ENCODE measurements around the gene NACC1. TPM values are rescaled to one million over a fixed set of nuclear protein-coding genes. Genes with fewer than 3 reads are reported as not detected.
A peak's percentile ranks its signal among the peaks of the same experiment; 100 is the strongest.
"Not testable (repeated sequence)": the region's sequence is repeated elsewhere in the genome, so short reads cannot be mapped to it uniquely, and the experiment has no call there.

The NACC1 gene
- total and polyA plus RNA-seq, 8 donors = 7.0 to 25.3 (median 14.1) TPM

DNA sequence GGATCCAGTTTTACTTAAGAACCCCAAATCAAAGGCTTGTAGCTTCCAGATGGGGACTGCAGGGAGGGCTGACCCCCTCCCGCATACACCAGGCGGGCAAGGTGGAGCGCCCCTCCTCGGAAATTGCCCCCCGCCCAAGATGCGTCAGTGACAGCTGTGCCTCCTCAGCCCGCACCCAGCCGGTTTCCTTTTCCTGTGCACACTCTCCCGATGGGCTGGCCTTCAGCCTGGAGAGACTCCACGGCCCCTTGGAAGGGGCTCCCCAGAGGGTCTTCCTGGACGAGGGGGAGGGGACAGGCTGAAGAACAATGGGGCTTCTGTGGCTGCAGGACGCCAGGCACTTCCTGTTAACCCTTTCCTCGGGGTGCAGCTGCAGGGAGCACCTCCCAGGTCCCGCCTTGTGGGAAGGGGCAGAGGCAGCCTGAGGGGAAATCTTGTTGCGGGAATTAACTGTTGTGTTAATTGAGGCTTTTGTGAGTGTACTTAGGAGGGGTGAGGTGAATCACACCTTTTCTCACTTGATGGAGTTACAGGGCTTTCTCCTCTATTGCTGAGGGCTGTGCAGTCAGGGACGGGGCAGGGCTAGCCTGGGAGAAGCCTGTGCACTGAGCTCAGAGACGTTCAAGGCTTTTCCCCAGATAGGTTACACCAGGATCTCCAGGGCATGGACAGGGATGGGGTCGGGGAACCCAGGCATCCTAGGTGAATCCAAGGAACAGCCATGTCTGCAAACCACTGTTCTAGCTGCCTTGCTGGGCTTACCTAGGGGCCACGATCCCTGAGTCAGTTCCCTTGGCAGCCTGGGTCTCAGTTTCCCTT is 46.5 kb downstream of the NACC1 start:
- ATAC-seq (peak in 1 of 4 donors; percentile 0), FAIRE-seq (no peak), DNase-seq (peak in 5 of 6 donors; percentile 62 to 78 (median 68))
- H3K4me3 ChIP-seq = peak overlapping the region in 2 of 4 donors; percentile 21 to 33
- peaks cover 16 to 28% (median 20%) of the 10 kb centered on the region in 3 donors for H3K4me1 ChIP-seq
- H3K27ac ChIP-seq = peak overlapping the region; percentile 90 to 97 (median 94)
- intact Hi-C loops (cut with DNase I) = no loop called here
- H3K9me3 ChIP-seq = no peaks in the 10 kb centered on the region
- no peaks in the 10 kb centered on the region for H3K36me3 ChIP-seq
- 36 to 37% methylated on average over 19 of the region's 19 CpGs for WGBS, 2 donors
- TF ChIP-seq, protein P1, sequence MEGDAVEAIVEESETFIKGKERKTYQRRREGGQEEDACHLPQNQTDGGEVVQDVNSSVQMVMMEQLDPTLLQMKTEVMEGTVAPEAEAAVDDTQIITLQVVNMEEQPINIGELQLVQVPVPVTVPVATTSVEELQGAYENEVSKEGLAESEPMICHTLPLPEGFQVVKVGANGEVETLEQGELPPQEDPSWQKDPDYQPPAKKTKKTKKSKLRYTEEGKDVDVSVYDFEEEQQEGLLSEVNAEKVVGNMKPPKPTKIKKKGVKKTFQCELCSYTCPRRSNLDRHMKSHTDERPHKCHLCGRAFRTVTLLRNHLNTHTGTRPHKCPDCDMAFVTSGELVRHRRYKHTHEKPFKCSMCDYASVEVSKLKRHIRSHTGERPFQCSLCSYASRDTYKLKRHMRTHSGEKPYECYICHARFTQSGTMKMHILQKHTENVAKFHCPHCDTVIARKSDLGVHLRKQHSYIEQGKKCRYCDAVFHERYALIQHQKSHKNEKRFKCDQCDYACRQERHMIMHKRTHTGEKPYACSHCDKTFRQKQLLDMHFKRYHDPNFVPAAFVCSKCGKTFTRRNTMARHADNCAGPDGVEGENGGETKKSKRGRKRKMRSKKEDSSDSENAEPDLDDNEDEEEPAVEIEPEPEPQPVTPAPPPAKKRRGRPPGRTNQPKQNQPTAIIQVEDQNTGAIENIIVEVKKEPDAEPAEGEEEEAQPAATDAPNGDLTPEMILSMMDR (IDR thresholded peaks at IDR 0.05) = no peak
- H3K27me3 ChIP-seq = no peaks in the 10 kb centered on the region

DNA sequence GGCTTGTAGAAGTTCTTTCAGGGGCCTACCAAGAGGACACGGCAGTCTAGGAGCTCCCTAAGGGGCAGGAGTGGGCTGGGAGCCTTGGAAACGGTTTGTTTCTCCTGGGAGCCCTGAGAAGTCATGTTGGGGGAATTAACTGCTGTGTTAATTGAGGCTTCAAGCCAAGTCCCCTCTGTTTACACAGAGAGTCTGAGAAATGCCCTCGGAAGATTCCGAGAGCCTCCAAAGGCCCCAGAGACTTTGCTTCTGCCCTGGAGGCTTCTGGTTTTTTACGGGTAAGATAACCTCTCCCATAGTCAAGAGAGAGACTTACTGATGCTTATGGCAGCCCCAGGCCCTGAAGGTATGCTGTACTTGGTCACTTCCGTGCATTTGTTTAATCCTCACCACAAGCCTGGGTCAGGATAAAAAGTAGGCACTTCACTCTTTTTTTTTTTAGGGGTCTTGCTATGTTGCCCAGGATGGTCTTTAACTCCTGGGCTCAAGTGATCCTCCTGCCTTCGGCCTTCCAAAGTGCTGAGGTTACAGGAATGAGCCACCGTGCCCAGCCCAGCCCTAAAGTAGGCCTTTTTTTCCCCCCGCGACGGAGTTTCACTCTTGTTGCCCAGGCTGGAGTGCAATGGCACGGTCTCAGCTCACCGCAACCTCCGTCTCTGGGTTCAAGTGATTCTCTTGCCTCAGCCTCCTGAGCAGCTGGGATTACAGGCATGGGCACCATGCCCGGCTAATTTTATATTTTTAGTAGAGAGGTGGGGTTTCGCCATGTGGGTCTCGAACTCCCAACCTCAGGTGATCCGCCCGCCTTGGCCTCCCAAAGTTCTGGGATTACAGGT is 47.3 kb downstream of the NACC1 start:
- TF ChIP-seq, protein P1 (IDR thresholded peaks at IDR 0.05) = no peak
- H3K9me3 ChIP-seq = no peaks in the 10 kb centered on the region
- H3K27ac ChIP-seq = peak overlapping the region; percentile 90 to 97 (median 94)
- H3K36me3 ChIP-seq = no peaks in the 10 kb centered on the region
- intact Hi-C loops (cut with DNase I) = no loop called here
- H3K4me3 ChIP-seq = no peak overlapping the region
- peaks cover 16 to 28% (median 20%) of the 10 kb centered on the region in 3 donors for H3K4me1 ChIP-seq
- no peaks in the 10 kb centered on the region for H3K27me3 ChIP-seq
- 86 to 87% methylated on average over 19 of the region's 19 CpGs for WGBS, 2 donors
- FAIRE-seq = no peak
- DNase-seq = no peak
- ATAC-seq = no peak

DNA sequence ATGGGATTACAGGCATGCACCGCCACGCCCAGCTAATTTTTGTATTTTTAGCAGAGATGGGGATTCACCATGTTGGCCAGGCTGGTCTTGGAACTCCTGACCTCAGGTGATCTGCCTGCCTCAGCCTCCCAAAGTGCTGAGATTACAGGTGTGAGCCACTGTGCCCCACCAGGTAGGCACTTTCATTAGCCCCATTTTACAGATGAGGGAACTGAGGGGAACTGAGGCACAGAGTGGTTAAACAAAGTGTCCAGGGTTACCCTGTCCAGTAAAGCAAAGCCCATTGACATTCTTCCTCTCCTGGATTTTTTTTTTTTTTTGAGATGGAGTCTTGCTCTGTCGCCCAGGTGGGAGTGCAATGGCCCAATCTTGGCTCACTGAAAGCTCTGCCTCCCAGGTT is 48.1 kb downstream of the NACC1 start:
- FAIRE-seq; DNase-seq; intact Hi-C loops (cut with DNase I); H3K4me3 ChIP-seq; H3K36me3 ChIP-seq; H3K27me3 ChIP-seq; ATAC-seq; H3K9me3 ChIP-seq: not testable (repeated sequence)
- WGBS, 2 donors = 92 to 93% methylated on average over 3 of the region's 3 CpGs
- Histone ChIP-seq H3K4me1 (peaks cover 16 to 26% (median 20%) of the 10 kb centered on the region in 3 donors), H3K27ac (peak overlapping the region in 2 of 4 donors; percentile 84 to 90)

DNA sequence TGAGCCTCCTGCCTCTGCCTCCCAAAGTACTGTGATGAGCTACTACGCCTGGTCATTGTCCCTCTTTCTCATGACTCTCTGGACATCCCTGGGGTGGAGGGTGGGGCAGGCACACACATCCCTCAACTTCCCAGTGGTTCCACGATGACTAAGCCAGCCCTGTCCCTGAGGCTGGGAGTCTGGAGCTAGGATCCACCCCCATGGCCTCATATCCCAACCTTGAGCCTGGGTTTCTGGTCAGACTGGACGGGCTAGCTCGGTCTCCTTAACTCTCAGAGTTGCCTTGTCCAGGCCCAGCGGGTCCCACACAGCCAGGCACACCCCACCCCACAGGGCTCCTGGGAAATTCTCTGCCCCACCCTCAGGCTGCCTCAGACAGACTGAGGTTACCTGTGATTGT is 51.7 kb downstream of the NACC1 start:
- peaks cover 6 to 16% (median 12%) of the 10 kb centered on the region in 3 donors for H3K4me1 ChIP-seq
- no peaks in the 10 kb centered on the region for H3K27me3 ChIP-seq
- peak overlapping the region in 2 of 4 donors; percentile 38 to 57 for H3K27ac ChIP-seq
- no peaks in the 10 kb centered on the region for H3K9me3 ChIP-seq
- ATAC-seq (peak in 2 of 4 donors; percentile 5 to 42), DNase-seq (peak in 1 of 6 donors; percentile 48), FAIRE-seq (no peak)
- H3K36me3 ChIP-seq = no peaks in the 10 kb centered on the region
- intact Hi-C loops (cut with DNase I) = no loop called here
- WGBS, 2 donors = 40% methylated on average over 5 of the region's 5 CpGs
- TF ChIP-seq, protein P1 (IDR thresholded peaks at IDR 0.05) = no peak
- no peak overlapping the region for H3K4me3 ChIP-seq

DNA sequence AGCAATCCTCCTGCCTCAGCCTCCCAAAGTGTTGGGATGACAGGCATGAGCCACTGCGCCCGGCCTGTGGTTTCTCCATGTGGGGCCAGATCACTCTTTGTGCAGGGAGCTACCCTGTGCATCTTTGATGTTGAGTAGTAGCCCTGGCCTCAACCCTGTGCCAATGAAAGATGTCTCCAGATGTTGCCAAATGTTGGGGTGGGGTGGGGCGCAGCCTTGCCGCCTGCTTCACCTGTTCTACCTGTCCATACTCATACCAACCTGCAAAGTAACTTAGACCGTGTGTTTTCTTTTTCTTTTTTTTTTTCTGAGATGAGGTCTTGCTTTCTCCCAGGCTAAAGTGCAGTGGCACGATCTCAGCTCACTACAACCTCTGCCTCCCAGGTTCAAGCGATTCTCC is 53.1 kb downstream of the NACC1 start:
- intact Hi-C loops (cut with DNase I) = no loop called here
- Histone ChIP-seq H3K27ac (no peak overlapping the region), H3K4me3 (no peak overlapping the region), H3K4me1 (peaks cover 6 to 16% (median 6%) of the 10 kb centered on the region in 3 donors), H3K36me3 (no peaks in the 10 kb centered on the region), H3K9me3 (no peaks in the 10 kb centered on the region), H3K27me3 (no peaks in the 10 kb centered on the region)
- TF ChIP-seq, protein P1 (IDR thresholded peaks at IDR 0.05) = no peak
- DNase-seq (no peak), FAIRE-seq (no peak), ATAC-seq (no peak)
- WGBS, 2 donors = 93 to 99% methylated on average over 7 of the region's 7 CpGs
